NCI-H146 treated with DMSO at 0.1 percent for 48 hours (cell line): ENCODE data around the gene CYP11A1.

Source experiments
- DNase-seq: peaks from one replicate; lab custom pipeline; 2025; ENCODE audit not compliant: unreplicated experiment; lab: John Stamatoyannopoulos, UW

Gene CYP11A1

DNA sequence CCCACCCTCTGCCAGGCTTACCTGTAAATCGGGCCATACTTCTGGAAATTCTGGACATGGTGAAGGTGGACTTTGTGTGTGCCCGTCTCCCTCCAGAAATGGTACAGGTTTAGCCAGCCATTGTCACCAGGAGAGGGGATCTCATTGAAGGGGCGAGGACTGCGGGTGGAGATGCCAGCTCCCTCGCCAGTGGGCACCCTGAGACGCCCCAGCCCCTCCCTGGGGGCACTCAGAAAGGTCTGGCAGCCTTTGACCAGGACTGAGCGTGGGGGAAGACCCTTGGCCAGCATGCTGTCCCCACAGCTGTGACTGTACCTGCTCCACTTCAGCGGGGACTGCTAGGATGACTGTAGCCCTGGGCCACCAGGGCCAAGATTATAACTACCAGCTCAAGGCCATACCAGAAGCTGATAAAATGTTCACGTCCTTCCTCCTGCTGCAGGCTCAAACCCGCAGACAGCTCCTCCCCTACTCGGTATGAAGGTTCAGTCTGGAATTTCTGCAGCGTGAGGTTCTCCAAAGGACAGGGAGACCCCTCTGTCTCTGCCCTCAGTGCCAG is at the start of gene CYP11A1:
Gene CYP11A1 (minus strand): TSS at position 351 of the 559 bp plus-strand sequence. CDS start 61 bp downstream, at position 290.
- DNase-seq = no peak

DNA sequence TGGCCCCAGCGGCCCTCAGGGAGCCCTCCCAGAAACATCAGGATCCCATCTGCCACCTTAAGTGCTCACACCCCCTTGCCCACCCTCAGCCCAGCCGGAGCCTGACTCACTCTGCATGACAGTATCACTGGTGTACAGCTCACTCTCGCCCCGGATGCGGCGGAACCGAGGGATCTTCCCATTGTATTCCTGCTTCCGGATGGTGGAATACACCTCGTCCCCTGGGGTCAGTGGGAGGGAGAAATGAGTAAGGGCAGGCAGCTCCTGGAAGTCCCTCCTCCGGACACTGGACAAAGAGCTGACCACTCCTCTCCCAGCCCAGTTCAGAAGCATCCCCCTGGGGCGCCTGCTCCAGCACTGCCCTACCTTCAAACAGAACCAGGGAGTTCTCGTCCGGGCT is 49.8 kb upstream of the CYP11A1 start:
- no peak for DNase-seq

DNA sequence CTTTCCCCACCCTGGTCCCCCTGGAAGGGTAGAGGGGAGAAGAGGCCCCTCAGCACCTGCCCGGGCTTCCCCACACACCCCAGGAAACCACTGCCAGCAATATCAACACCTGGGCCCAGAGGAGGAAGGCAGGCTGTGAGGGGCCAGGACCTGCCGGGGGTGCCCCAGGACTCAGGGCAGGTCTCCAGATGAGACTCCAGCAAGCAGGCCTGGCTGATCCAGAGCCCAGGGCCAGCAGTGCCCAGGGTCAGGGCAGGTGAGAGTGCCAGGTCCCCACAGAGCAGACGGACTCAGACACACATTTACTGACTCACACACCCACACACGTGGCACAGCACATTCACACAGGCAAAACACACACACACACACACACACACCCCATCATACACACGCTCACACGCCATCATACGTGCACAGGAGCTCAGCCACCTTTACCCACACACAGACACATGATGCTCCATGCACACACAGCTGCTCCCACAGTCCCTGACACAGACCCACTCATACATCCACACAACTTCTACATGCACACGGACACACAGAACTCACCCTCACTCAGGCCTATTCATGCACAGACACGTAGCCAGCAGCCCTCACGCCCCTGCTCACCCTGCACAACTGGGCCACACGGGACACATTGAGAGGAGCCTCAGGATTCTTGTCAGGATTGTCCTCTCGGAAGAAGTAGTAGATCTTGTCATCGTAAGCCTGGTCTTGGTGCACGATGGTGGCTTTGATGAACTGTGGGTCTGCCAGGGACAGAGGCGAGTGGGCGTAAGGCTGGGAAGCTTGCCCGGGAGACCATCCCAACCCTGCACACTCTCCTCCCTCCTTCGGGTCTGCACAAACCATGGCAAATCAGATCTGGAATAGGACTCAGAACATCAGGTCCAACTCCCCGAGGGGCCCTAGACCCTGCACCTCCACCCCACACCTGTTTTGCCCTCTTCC is 48.8 kb upstream of the CYP11A1 start:
- no peak for DNase-seq

DNA sequence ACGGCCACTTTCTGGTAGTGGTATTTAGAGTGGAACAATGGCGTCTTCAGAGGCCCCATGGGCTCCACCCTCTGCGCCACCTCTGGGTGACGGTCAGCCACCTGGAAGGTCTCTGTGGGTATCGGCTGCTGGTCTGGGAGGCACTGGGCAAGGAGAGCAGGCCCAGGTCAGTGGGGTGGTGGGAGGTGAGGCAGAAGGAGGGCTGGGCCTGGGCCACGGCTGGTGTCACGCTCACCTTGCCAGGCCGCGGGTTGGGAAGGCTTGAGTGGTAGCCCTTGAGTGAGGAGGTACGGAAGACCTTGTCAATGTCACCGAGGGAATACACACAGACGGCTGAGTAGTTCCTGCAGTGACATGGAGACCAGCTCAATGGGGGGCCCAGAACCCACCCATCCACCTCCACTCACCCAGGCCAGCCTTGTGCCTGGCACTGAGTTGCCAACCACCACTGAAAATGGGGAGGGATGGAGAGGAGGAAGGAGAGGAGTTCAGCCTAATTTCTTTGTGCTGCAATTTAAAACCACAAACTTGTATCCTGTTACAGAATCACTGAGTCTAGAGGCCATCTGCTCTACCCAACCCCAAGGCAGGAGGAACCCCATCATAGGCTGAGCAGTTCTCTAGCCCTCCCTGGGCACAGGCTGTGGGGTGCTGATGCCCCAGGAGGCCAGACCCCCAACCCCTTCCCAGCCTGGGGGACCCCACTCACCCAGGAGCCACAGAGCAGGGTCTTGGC is 47.3 kb upstream of the CYP11A1 start:
- no peak for DNase-seq

DNA sequence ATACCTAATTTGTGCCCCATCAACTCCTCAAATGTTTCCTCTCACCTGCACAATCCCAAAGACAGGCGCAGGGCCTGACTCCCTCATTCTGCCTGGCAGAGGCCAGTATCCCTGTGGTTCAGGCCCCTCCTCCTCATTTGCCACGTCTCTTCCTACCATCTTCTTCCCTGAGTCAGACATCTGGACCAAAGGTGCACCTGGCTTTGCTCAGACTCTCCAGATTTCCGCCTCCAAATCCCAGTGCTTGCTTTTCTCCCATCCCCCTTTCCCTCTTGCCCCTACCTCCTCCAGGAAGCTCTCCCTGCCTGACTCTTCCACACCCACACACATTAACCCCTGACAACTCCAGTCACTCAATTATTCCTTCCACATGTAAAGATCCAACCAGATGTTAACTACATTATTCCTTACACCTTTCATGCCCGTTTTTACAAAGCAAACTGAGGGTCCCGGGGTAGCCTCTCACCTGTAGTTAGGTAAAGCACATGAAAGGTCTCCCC is 46.7 kb upstream of the CYP11A1 start:
- no peak for DNase-seq

DNA sequence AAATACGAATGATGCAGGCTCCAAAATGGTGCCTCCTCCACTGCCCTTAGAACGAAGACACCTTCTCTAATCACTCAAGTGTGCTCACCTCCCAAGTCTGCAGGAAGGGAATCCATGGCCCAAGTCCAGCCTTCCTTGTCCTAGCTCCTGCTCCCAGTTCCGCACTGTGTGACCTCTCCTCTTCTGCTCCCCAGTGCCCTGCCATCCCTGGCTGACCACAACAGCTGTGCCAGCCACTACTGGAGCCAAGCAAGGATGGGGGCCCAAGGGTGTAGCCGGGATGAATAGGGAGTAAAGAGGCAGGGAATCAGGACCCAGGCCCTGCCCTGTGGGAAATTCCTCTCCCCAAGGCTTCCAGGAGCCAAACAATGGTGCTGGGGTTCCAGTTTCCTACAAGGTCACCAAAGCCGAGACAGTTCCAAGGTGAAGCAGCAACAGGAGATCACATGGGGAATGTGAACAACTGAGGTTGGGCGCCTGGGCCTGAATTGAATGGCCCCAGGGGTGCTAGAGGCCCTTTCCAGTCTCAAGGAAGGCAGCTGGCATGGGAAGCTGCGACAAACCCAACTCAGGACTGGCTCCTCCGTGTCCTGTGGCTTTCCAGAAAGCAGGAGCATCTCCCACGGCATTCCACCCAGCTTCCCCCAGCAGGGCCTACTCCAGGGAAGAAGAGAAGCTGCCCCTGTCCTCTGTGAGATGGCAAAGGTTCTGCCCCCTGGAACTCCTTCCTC is 46.1 kb upstream of the CYP11A1 start:
- DNase-seq = no peak

GRCh38 chr15:74412159-74412558 is 44.7 kb upstream of the CYP11A1 start:
- DNase-seq = no peak

DNA sequence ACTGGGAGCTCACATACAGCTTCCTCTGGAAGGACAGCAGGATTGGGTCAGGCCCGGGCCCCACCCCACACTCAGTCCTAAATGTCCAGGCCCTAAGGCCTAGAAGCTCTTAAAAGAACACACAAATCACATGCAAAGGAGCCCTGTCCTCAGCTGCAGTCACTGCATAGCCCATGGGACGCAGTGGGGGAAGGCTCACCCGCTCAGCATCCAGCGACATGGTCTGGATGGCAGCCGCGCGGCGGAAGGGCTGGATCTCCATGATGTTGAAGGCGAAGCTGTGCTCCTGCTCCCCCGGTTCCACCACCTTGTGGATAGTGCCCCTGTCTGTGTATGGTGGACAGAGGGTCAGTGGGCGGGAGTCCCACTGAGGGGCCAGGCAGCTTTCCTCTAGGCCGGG is 44.2 kb upstream of the CYP11A1 start:
- no peak for DNase-seq

DNA sequence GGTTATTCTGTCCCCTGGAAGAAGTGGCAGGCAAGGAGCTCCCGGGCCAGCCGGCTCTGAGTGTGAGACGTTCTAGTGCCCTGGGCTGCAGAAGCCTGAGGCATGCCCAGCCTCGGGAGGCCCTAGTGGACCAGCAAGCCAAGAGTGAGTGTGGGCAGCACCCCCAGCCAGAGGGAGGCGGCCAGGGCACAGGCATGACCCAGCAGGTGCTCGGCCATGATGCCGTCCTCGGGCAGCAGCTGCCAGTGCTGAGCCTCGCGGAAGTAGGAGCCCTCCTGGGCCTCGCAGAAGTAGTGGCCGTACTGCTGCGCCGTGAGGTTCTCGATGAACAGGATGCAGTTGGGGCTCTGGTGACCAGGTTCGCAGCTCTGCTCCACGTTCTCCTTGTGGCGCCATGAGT is 43.1 kb upstream of the CYP11A1 start:
- no peak for DNase-seq

- DNase-seq = no peak
Measured at GRCh38 chr15:74409225-74409624, 41.8 kb upstream of the CYP11A1 start.

- DNase-seq = no peak
Measured at GRCh38 chr15:74408815-74409214, 41.4 kb upstream of the CYP11A1 start.

- DNase-seq = no peak
Measured at GRCh38 chr15:74408385-74408784, 40.9 kb upstream of the CYP11A1 start.

DNA sequence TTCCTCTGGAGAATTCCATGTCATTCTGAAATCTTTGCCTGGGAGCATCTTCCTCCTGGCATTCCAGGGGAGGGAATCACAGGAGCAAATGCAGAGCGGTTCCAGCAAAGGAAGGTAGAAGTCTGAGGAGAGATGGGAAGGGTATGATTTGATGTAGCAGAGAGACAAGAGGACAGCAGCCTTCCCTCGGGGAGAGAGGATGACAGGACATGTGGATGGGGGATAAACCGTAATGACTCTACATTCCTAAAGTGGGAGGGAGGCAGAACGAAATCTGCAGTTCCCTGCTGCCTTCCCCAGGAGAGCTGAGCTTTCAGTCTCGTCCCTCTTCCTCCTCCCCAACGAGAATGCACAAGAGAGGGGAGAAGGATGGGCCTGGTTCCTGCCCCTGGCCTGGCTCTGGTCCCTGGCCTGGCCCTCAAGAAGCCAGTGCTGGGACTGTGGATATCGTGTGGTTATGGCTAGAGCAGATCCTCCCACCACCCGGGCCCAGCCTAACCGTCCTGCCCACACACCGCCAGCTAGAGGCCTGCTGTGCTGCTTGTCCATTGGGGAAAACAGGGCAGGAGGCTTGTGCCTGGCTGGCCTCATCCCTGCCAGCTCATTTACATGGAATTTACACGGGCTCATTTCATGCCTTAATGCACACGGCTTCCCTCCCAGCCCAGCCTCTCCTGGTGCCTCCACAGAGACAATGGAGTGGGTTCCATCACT is 39.7 kb upstream of the CYP11A1 start:
- no peak for DNase-seq

GRCh38 chr15:74406517-74406916 is 39.1 kb upstream of the CYP11A1 start:
- no peak for DNase-seq

GRCh38 chr15:74405823-74406222 is 38.4 kb upstream of the CYP11A1 start:
- no peak for DNase-seq

GRCh38 chr15:74403991-74404563 is 36.6 kb upstream of the CYP11A1 start:
- no peak for DNase-seq

DNA sequence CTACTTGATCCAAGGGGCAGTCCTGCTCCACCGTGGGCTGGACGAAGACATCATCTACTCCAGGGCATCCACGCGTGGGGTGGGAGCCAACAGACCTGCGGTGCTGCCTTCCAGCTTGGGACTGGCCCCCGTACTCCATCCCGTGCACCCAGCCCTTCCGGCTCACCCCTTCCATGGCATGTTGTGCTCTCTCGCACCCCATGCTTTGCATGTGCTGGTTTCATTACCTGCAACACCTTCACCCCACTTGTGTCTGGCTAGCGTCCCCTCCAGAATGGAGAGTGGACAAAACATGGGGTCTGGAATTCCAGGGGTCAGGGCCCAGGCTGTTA is 36.1 kb upstream of the CYP11A1 start:
- DNase-seq = no peak

- no peak for DNase-seq
Measured at GRCh38 chr15:74402873-74403587, 35.6 kb upstream of the CYP11A1 start.

DNA sequence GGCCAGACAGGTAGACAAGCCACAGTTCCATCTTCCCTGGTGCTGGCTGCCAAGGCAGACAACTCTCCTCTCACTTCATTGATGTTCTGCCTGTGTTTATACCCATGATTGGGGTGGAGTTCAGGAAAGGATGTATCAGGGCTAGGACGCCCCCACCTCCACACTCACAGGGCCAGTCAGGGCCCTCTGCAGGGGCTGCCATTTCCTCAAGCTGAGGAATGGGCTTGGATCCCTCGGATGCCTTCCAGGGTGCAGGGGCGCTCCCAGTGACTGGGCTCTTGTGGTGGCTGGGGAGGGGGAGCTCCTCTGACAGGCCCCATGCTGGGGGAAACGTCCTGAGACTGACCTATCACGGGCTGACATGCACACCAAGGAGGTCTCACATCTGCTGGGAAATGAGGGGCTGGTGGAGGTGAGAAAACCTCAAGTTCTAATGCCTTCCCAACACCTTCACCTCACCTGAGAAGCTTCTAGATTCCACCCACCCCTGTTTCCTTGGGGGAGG is 34.9 kb upstream of the CYP11A1 start:
- DNase-seq = no peak
